ENCODE data around the gene TOR4A. TPM values are rescaled to one million over a fixed set of nuclear protein-coding genes. Genes with fewer than 3 reads are reported as not detected.

Gene TOR4A
- total and polyA plus RNA-seq, 9 of the 15 experiments (the other 6 are each of a cell fraction or from before 2014, with no cell fraction given): 3.9 to 49.2 (median 8.8) TPM

GRCh38 chr9:137240318-137240840 lies 37.1 kb upstream of the TOR4A start (continued):
- TF ChIP-seq HOMEZ (CRISPR knock-in tag; IDR thresholded peaks at IDR 0.05) (0 out of 2 replicates have a peak, but pooled peaks have one; percentile 43), CC2D1A (IDR thresholded peaks at IDR 0.05) (no peak), PCBP1 (IDR thresholded peaks at IDR 0.05; ENCODE audit: low read depth, low read length, poor library complexity, severe bottlenecking) (peak; percentile 49), RBM17 (IDR thresholded peaks at IDR 0.05; ENCODE audit: borderline replicate concordance, low read depth, low read length) (no peak), PML (IDR thresholded peaks at IDR 0.05; ENCODE audit: low read length) (peak; percentile 48; the same call in 1 of the 2 replicates), ZNF232 (CRISPR knock-in tag; IDR thresholded peaks at IDR 0.05) (peak; percentile 81; the same call in 1 of the 2 replicates), ZNF12 (CRISPR knock-in tag; IDR thresholded peaks at IDR 0.05) (0 out of 2 replicates have a peak, but pooled peaks have one; percentile 47), PBX2 (CRISPR knock-in tag; IDR thresholded peaks at IDR 0.05; ENCODE audit: low read depth) (no peak), PBX2 (tag; conservative IDR thresholded peaks at IDR 0.05; ENCODE audit: low read depth) (no peak), FOXJ2 (tag; IDR thresholded peaks at IDR 0.05) (peak; percentile 99), PURB (CRISPR knock-in tag; IDR thresholded peaks at IDR 0.05; ENCODE audit: low read depth) (no peak), ZBTB17 (CRISPR knock-in tag; IDR thresholded peaks at IDR 0.05) (peak; percentile 91), HNRNPL (IDR thresholded peaks at IDR 0.05; ENCODE audit: low read depth, low read length) (peak; percentile 77; the same call in 1 of the 2 replicates), ZNF324 (CRISPR knock-in tag; IDR thresholded peaks at IDR 0.05) (peak; percentile 46; the same call in 1 of the 2 replicates), GTF2F1 (IDR thresholded peaks at IDR 0.05; ENCODE audit: low read depth, low read length) (no peak), SOX6 (IDR thresholded peaks at IDR 0.05) (peak; percentile 58), ZNF263 (CRISPR knock-in tag; IDR thresholded peaks at IDR 0.05; ENCODE audit: borderline replicate concordance) (no peak; the same call in 1 of the 2 replicates), HMGXB4 (CRISPR knock-in tag; IDR thresholded peaks at IDR 0.05) (peak; percentile 76; the same call in 1 of the 2 replicates), LCOR (CRISPR knock-in tag; IDR thresholded peaks at IDR 0.05) (0 out of 2 replicates have a peak, but pooled peaks have one; percentile 69), THRB (CRISPR knock-in tag; conservative IDR thresholded peaks at IDR 0.05) (no peak)
